Caki2 (cell line): ENCODE measurements around the gene IL1B. TPM values are rescaled to one million over a fixed set of nuclear protein-coding genes. Genes with fewer than 3 reads are reported as not detected.
A peak's percentile ranks its signal among the peaks of the same experiment; 100 is the strongest.

Experiments
- DNase-seq: peaks from one replicate; pipeline ENCODE4 v3.0.0-alpha.2; 2015; ENCODE audit warnings: low read depth
- in situ Hi-C: cut with HindIII; loops from 2 replicates; pipeline ENCODE4 v1.10.0; 2016; ENCODE audit warnings: low sequenced_read_pairs, low pct_unique_long_range_greater_than_20kb, mixed read lengths
- total RNA-seq: library from RNA; depleted of rRNA; stranded (reverse); fragments of >200 nt; shearing (Covaris generic); gene quantifications from 2 replicates; pipeline ENCODE4 v1.2.3, GENCODE V29; 2014; ENCODE audit warnings: low replicate concordance; rRNA removed

Gene IL1B
- total RNA-seq, 1 experiment from 2014 or later = not detected

DNA sequence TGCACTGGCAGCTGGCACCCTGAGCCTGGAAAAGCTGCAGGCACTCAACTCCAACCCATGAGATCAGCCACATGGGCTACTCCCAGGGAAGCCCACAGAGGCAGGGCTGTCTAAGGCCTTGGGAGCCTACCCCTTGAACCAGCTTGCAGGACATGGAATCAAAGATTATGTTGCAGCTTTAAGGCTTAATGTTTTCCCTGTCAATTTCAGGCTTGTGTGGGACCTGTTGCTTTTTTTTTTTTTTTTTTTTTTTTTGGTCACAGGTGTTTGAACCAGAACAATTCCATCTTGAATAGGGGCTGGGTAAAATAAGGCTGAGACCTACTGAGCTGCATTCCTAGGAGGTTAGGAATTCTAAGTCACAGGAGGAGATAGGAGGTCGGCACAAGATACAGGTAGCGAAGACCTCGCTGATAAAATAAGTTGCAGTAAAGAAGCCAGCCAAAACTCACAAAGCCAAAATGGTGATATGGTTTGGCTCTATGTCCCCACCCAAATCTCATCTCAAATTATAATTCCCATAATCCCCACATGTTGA is 44.8 kb downstream of the IL1B start:
- no peak for DNase-seq
- in situ Hi-C loops = no loop called here

- no peak for DNase-seq
- in situ Hi-C loops = no loop called here
These were observed 45.6 kb downstream of the IL1B start for GRCh38 chr2:112791019-112791418.

- in situ Hi-C loops = no loop called here
- DNase-seq = no peak
These were observed 46.3 kb downstream of the IL1B start for GRCh38 chr2:112790305-112790704.

GRCh38 chr2:112789186-112789585 is 47.4 kb downstream of the IL1B start:
- in situ Hi-C loops = no loop called here
- no peak for DNase-seq

GRCh38 chr2:112788653-112789052 is 47.9 kb downstream of the IL1B start:
- in situ Hi-C loops = no loop called here
- no peak for DNase-seq

DNA sequence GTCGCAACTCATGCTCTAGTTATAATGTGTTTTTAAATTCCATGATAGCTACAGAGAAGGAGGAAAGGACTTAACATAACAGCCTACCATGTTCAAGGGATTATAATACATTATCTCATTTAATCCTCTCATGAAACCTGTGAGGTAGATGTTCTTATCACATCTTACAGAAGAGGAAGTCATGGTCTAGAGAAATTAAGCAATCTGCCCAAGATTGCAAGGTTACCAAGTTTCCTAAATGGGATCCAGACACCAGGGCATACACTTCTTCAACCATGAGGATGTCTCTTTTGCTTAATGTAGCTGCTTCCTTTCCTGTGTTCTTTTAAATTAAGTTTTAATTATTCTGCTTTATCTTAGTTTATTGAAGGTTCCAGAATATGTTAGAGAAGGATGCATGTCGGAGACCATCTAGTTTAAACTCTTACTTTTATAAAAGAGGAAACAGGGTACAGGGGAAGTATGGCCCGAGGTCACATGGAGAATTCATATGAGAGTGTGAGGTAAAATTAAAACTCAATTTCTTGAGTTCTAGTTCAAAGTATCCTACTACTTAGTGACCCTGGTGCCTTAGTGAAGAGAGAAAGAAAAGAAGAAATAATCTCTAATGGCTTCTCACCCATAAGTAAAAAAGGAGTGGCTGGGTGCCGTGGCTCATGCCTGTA is 48.7 kb downstream of the IL1B start:
- no peak for DNase-seq
- in situ Hi-C loops = no loop called here

GRCh38 chr2:112787294-112787693 is 49.3 kb downstream of the IL1B start:
- no peak for DNase-seq
- in situ Hi-C loops = no loop called here

DNA sequence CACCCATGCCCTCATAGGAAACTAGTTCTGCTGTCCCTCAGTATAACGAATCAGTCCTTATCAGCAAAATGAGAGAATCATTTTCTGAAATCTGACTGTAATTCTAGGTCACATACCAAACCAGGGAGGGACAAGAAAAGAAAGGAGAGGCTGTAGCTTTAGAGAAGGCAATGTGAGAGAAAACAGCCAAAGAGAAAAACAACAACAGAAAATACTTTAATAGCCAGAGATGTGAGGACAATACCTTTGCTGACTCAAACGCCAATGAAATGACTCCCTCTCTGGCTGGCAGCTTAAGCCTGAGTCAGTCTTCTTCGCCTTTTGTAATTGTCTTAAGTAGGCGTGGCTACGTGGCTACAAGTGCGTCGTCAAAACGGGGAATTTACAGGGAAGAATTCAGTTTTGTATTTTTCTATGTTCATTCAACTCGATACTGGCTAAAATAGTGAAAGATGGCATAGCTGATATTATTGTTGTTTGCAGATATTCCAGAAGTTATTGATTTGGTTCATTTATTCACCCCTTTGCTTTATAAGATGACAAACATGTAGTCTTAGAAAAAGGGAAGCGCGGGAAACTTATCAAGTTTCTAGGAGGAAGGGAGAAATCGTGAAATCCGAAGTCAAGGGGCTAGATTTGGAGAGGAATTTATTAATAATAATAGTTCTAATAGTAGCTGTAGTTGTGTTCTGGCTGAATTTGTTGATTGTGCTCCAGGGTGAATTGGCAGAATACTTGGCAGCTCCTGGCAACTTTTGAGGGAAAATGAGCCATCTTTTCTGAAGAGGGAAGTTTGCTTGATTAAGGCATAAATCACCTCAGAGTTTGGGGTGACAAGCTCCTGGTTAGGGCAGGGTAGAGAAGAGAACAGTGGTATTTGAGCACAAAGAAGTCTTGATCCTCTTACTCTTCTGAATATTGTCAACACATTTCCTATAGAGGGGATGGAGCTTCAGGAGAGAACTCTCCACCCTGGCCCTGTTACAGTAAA is 52.1 kb downstream of the IL1B start, which contains the start of gene IL1A:
TSS of gene IL1A (minus strand) at position 295 of the 991 bp plus-strand sequence. CDS start 723 bp downstream, outside the sequence.
- peak; percentile 68 for DNase-seq
- in situ Hi-C loops = no loop called here

DNA sequence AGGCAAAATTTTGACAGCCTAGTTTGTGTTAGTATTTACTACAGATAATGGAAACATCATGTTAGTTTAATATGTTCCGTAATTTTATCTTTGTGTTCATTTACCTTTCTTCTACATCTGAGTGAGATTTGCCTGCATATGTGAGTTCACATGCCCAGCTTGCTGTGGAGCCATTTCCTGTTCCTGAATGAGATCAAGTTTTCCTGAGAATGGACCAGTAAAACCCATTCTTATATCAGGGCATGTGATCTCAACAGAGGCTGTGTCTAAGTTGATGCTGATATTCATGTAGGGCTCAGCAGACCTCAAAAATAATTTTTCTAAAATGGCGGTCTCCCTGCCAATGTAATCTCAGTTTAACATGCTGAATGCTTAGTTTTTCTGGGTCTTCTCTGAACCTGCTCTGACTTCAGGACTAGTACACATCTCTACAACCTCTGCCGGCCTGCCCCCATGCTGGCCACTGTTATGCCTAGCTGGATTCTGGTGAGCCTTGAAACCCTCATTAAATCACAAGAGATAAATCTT is 53.3 kb downstream of the IL1B start:
- no peak for DNase-seq
- in situ Hi-C loops = no loop called here

GRCh38 chr2:112782234-112782799 is 54.3 kb downstream of the IL1B start:
- in situ Hi-C loops = no loop called here
- DNase-seq = no peak

Other genes with a start within 250 kb of the IL1B start
- gene SLC20A1, start 190.8 kb downstream of the IL1B start, total RNA-seq = 79.6 and 85.8 TPM in 2 replicates
- gene NT5DC4, start 115.8 kb downstream of the IL1B start, total RNA-seq = not detected in 2 replicates
- 14.0 and 15.3 TPM in 2 replicates for gene CKAP2L, start 72.2 kb downstream of the IL1B start, total RNA-seq
- 1.0 and 1.8 TPM in 2 replicates for gene IL1A, start 52.3 kb downstream of the IL1B start, total RNA-seq
- not detected in 2 replicates for gene IL37, start 74.4 kb upstream of the IL1B start, total RNA-seq
- gene IL36G, start 141.2 kb upstream of the IL1B start, total RNA-seq = not detected in 2 replicates
- not detected in 2 replicates for gene IL36A, start 168.7 kb upstream of the IL1B start, total RNA-seq
- gene IL36B, start 216.1 kb upstream of the IL1B start, total RNA-seq = not detected in 2 replicates
- not detected in 2 replicates for gene IL36RN, start 222.4 kb upstream of the IL1B start, total RNA-seq
- not detected in 2 replicates for gene IL1F10, start 231.2 kb upstream of the IL1B start, total RNA-seq